MM.1S (cell line): ENCODE measurements around the gene OTOP2.

Source experiments
- EZH2 ChIP-seq: fragments of 300-600 bp; sonication (generic); optimal IDR thresholded peaks from 2 replicates; pipeline ENCODE3; 2017; ENCODE audit warnings: low read depth, mild to moderate bottlenecking, antibody characterized with exemption, low read length, mixed read lengths
- TF ChIP-seq, protein P1 (sequence below): fragments of 300-600 bp; sonication (generic); IDR thresholded peaks from 2 replicates; pipeline ENCODE4 v1.5.1; 2016; ENCODE audit warnings: antibody characterized with exemption, low read length, mixed read lengths

DNA sequence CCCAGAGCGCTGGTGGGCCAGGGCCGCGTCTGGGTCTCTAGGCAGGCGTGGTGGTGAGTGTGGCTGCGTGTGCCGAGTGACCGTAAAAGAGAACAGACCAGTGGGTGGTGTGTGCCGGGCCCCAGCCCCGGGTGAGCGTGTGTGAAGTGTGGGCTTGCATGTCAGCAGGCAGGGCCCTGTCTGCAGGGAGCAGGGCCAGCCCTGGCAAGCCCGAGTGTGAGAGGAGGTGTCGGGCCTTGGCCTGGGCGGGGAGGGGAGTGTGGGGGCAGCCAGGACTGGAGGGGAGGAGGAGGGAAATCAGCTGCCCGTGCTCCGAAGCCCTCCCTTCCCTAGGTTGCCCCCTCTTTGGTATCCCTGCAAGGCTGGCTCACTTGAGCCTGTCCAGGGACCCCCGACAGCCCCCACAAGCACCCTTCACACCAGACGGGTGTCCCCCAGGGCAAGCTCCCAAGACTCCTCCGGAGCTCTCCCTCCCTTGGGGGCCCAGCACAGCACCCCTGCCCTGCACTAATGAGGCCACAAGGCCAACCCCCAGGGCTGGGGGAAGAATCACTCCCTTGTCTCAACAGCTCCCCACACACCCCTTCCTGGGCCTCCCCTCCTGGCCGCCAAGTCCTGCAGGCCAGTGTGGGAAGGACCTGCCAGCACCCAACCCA, 2.9 kb upstream of the OTOP2 start:
- TF ChIP-seq, protein P1, sequence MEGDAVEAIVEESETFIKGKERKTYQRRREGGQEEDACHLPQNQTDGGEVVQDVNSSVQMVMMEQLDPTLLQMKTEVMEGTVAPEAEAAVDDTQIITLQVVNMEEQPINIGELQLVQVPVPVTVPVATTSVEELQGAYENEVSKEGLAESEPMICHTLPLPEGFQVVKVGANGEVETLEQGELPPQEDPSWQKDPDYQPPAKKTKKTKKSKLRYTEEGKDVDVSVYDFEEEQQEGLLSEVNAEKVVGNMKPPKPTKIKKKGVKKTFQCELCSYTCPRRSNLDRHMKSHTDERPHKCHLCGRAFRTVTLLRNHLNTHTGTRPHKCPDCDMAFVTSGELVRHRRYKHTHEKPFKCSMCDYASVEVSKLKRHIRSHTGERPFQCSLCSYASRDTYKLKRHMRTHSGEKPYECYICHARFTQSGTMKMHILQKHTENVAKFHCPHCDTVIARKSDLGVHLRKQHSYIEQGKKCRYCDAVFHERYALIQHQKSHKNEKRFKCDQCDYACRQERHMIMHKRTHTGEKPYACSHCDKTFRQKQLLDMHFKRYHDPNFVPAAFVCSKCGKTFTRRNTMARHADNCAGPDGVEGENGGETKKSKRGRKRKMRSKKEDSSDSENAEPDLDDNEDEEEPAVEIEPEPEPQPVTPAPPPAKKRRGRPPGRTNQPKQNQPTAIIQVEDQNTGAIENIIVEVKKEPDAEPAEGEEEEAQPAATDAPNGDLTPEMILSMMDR, result no peak
- no peak for TF ChIP-seq EZH2
